GM23338 (cell line): Measurements from ENCODE around the gene BPIFB2.

Experiments used
- CREB1 ChIP-seq: fragments of 250-450 bp; sonication (Bioruptor Pico); IDR thresholded peaks from 2 replicates; pipeline ENCODE4 v1.5.0; 2020; ENCODE audit warnings: low read depth, mild to moderate bottlenecking, moderate library complexity
- EZH2 ChIP-seq: fragments of 200-600 bp; sonication (generic); IDR thresholded peaks from one replicate; pipeline ENCODE4 v1.8.0; 2017; ENCODE audit warnings: antibody characterized with exemption, mild to moderate bottlenecking, low read depth; ENCODE audit not compliant: unreplicated experiment
- EZH2phosphoT487 ChIP-seq: fragments of 200-600 bp; sonication (generic); IDR thresholded peaks from one replicate; pipeline ENCODE4 v1.8.1; 2018; ENCODE audit warnings: antibody characterized with exemption; ENCODE audit not compliant: unreplicated experiment
- JUNB ChIP-seq: IDR thresholded peaks from one replicate; pipeline ENCODE4 v1.6.1; 2016; ENCODE audit warnings: antibody characterized with exemption; ENCODE audit not compliant: unreplicated experiment
- NANOG ChIP-seq: IDR thresholded peaks from 2 replicates; pipeline ENCODE4 v1.6.1; 2016; ENCODE audit warnings: antibody characterized with exemption, borderline replicate concordance
- POLR2AphosphoS5 ChIP-seq: IDR thresholded peaks from 2 replicates; pipeline ENCODE4 v1.6.1; 2016; ENCODE audit warnings: antibody characterized with exemption, low read depth
- STAT1 ChIP-seq: IDR thresholded peaks from one replicate; pipeline ENCODE4 v1.6.1; 2016; ENCODE audit warnings: antibody characterized with exemption; ENCODE audit not compliant: unreplicated experiment
- ZNF114 ChIP-seq: fragments of 250-450 bp; sonication (Bioruptor Pico); IDR thresholded peaks from 2 replicates; pipeline ENCODE4 v1.5.0; 2020; ENCODE audit warnings: mild to moderate bottlenecking, moderate library complexity
- ZNF331 ChIP-seq: fragments of 250-450 bp; sonication (Bioruptor Pico); IDR thresholded peaks from 2 replicates; pipeline ENCODE4 v1.5.0; 2020; ENCODE audit warnings: low read depth, mild to moderate bottlenecking, moderate library complexity
- ZNF462 ChIP-seq: fragments of 250-450 bp; sonication (Bioruptor Pico); IDR thresholded peaks from 2 replicates; pipeline ENCODE4 v1.5.0; 2020; ENCODE audit warnings: mild to moderate bottlenecking, moderate library complexity
- TF ChIP-seq, protein P1 (sequence below), 2 experiments: fragments of 200-600 bp in 1 of 2; sonication (generic) in 1 of 2; conservative IDR thresholded peaks; 2 replicates each; pipeline versions ENCODE4 v1.5.1 to v1.6.1; 2016 to 2017; ENCODE audit warnings: antibody characterized with exemption in 2 of 2, low read depth in 2 of 2, mild to moderate bottlenecking in 2 of 2, moderate library complexity in 1 of 2
- TF ChIP-seq, protein P2 (sequence below): IDR thresholded peaks from one replicate; pipeline ENCODE4 v1.6.1; 2018; ENCODE audit warnings: antibody characterized with exemption; ENCODE audit not compliant: unreplicated experiment

DNA sequence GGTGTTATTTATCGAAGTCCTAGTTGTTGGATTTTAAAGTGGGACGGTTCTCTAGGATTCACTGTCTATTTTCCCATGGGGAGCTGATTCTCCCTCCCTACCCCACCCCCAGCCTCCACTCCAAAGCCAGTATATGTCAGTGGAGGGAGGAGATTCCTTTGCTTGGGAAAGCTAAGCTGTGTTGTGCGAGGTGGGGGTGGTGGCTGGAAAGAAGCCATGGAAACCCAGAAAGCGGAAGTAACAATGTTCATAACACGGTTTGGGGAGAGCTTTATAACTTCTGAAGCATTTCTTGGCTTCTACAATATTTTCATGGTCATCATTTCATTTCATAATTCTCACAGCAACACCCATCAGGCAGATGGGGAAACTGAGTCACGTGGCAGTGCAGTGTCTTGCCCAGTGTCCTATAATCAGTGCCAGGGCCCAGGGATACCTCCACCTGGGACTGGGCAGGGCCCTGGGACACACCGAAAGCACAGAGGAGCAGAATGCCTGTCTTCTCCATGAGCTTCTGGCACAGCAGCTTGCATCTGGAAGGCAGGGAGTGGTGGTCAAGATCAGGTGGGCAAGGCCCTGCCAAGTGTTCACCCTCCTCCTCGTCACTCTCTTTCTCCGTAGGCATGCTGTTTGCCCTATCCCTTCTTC, 7.8 kb upstream of the BPIFB2 start:
- no peak for TF ChIP-seq EZH2phosphoT487
- TF ChIP-seq, protein P1, sequence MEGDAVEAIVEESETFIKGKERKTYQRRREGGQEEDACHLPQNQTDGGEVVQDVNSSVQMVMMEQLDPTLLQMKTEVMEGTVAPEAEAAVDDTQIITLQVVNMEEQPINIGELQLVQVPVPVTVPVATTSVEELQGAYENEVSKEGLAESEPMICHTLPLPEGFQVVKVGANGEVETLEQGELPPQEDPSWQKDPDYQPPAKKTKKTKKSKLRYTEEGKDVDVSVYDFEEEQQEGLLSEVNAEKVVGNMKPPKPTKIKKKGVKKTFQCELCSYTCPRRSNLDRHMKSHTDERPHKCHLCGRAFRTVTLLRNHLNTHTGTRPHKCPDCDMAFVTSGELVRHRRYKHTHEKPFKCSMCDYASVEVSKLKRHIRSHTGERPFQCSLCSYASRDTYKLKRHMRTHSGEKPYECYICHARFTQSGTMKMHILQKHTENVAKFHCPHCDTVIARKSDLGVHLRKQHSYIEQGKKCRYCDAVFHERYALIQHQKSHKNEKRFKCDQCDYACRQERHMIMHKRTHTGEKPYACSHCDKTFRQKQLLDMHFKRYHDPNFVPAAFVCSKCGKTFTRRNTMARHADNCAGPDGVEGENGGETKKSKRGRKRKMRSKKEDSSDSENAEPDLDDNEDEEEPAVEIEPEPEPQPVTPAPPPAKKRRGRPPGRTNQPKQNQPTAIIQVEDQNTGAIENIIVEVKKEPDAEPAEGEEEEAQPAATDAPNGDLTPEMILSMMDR (conservative IDR thresholded peaks at IDR 0.05; ENCODE audit: low read depth in 2 of 2) = no peak
- TF ChIP-seq, protein P2, sequence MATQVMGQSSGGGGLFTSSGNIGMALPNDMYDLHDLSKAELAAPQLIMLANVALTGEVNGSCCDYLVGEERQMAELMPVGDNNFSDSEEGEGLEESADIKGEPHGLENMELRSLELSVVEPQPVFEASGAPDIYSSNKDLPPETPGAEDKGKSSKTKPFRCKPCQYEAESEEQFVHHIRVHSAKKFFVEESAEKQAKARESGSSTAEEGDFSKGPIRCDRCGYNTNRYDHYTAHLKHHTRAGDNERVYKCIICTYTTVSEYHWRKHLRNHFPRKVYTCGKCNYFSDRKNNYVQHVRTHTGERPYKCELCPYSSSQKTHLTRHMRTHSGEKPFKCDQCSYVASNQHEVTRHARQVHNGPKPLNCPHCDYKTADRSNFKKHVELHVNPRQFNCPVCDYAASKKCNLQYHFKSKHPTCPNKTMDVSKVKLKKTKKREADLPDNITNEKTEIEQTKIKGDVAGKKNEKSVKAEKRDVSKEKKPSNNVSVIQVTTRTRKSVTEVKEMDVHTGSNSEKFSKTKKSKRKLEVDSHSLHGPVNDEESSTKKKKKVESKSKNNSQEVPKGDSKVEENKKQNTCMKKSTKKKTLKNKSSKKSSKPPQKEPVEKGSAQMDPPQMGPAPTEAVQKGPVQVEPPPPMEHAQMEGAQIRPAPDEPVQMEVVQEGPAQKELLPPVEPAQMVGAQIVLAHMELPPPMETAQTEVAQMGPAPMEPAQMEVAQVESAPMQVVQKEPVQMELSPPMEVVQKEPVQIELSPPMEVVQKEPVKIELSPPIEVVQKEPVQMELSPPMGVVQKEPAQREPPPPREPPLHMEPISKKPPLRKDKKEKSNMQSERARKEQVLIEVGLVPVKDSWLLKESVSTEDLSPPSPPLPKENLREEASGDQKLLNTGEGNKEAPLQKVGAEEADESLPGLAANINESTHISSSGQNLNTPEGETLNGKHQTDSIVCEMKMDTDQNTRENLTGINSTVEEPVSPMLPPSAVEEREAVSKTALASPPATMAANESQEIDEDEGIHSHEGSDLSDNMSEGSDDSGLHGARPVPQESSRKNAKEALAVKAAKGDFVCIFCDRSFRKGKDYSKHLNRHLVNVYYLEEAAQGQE = no peak
- TF ChIP-seq POLR2AphosphoS5 = no peak
- TF ChIP-seq EZH2 = no peak
- no peak for TF ChIP-seq JUNB
- TF ChIP-seq CREB1 (CRISPR knock-in tag) = no peak
- no peak for TF ChIP-seq STAT1
- TF ChIP-seq ZNF114 (CRISPR knock-in tag) = no peak
- no peak for TF ChIP-seq ZNF331 (CRISPR knock-in tag)
- TF ChIP-seq NANOG = no peak
- TF ChIP-seq ZNF462 = no peak
